Neural progenitor cell (in vitro differentiated cells): Measurements from ENCODE around the gene SAMMSON.

Experiments
- CTCF ChIP-seq: fragments of 200-600 bp; sonication (generic); IDR thresholded peaks from 2 replicates; pipeline ENCODE4 v1.5.1; 2017; ENCODE audit warnings: antibody characterized with exemption, mild to moderate bottlenecking
- EZH2 ChIP-seq: fragments of 200-600 bp; sonication (generic); IDR thresholded peaks from 2 replicates; pipeline ENCODE4 v1.6.1; 2017; ENCODE audit warnings: antibody characterized with exemption, mild to moderate bottlenecking, moderate library complexity

GRCh38 chr3:70000563-70001081 lies 1.1 kb downstream of the SAMMSON start:
- TF ChIP-seq EZH2 = no peak
- TF ChIP-seq CTCF = no peak
